AG04450 (cell line): ENCODE results near the gene PARS2. TPM values are rescaled to one million over a fixed set of nuclear protein-coding genes. Genes with fewer than 3 reads are reported as not detected.

Experiments
- CTCF ChIA-PET: fragments of 300-600, 350-600 bp; formaldehyde crosslinking; extraction: SDS; loops from one replicate; lab custom pipeline; 2022; ENCODE audit warnings: antibody characterized with exemption, inconsistent platforms; lab: Charles Lee
- POLR2A ChIA-PET: fragments of 350-600 bp; formaldehyde crosslinking; extraction: SDS; loops from one replicate; lab custom pipeline; 2021; ENCODE audit warnings: antibody characterized with exemption, inconsistent platforms; lab: Yijun Ruan, JAX
- DNase-seq: peaks from one replicate; pipeline ENCODE4 v3.0.0-alpha.2; 2011; ENCODE audit warnings: low read depth, low spot score
- H3K27ac ChIP-seq: one replicate; pipeline ENCODE4 v1.5.1; 2012; ENCODE audit warnings: low read depth, low read length, control low read depth
- H3K27me3 ChIP-seq: one replicate; pipeline ENCODE4 v1.6.0; 2012; ENCODE audit warnings: low read length; ENCODE audit not compliant: control insufficient read depth, insufficient read depth
- H3K4me3 ChIP-seq: 2 replicates; pipeline ENCODE4 v1.5.1; 2011; ENCODE audit warnings: mild to moderate bottlenecking, low read depth, low read length, control low read depth
- H3K9me3 ChIP-seq: 2 replicates; pipeline ENCODE4 v1.5.1; 2012; ENCODE audit warnings: low read length; ENCODE audit not compliant: control insufficient read depth, insufficient read depth
- polyA plus RNA-seq: library from polyadenylated mRNA; depleted of rRNA; stranded (reverse); fragments of >200 nt; gene quantifications from 2 replicates; pipeline ENCODE4 v1.2.3, GENCODE V29; 2011
- TF ChIP-seq, protein P1 (sequence below): IDR thresholded peaks from 2 replicates; pipeline ENCODE4 v1.5.1; 2011; ENCODE audit warnings: low read depth, low read length, control low read depth, inconsistent platforms

The PARS2 gene
- polyA plus RNA-seq, 1 experiment: 4.2 TPM

GRCh38 chr1:54743416-54744226 is 20.7 kb downstream of the PARS2 start:
- CTCF ChIA-PET: no interaction called here
- no peak for DNase-seq
- POLR2A ChIA-PET: no interaction called here

DNA sequence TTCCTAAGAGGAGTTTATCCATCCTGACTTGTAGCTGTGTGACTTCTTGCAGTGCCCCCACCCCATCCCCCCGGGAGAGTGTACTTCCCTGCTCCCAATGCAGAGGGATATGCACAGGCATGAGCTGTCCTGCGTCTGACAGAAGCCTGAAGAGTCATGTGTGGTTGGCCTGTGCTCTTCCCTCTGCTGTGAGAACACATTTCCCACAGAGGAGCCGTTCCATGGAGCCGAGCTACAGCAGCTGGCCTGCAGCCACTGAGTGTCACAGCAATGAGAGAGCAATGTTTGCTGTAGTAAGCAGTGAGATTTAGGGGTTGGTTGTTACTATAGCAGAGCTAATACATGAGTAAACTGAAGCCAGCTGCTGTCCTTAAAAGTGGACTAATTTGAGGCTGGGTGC is 22.0 kb downstream of the PARS2 start:
- DNase-seq: no peak
- H3K27ac ChIP-seq: peak overlapping the region; percentile 21
- TF ChIP-seq, protein P1, sequence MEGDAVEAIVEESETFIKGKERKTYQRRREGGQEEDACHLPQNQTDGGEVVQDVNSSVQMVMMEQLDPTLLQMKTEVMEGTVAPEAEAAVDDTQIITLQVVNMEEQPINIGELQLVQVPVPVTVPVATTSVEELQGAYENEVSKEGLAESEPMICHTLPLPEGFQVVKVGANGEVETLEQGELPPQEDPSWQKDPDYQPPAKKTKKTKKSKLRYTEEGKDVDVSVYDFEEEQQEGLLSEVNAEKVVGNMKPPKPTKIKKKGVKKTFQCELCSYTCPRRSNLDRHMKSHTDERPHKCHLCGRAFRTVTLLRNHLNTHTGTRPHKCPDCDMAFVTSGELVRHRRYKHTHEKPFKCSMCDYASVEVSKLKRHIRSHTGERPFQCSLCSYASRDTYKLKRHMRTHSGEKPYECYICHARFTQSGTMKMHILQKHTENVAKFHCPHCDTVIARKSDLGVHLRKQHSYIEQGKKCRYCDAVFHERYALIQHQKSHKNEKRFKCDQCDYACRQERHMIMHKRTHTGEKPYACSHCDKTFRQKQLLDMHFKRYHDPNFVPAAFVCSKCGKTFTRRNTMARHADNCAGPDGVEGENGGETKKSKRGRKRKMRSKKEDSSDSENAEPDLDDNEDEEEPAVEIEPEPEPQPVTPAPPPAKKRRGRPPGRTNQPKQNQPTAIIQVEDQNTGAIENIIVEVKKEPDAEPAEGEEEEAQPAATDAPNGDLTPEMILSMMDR: no peak
- no peaks in the 10 kb centered on the region for H3K9me3 ChIP-seq
- ChIA-PET CTCF (no interaction called here), POLR2A (interaction anchor here (0.6 kb wide), 1 partner anchor 27 kb away, joined by 3 read pairs; the partner anchor contains the start of gene TTC4)
- H3K27me3 ChIP-seq: no peaks in the 10 kb centered on the region
- H3K4me3 ChIP-seq: no peak overlapping the region

More at GRCh38 chr1:54743416-54744226, 20.7 kb downstream of the PARS2 start:
- Histone ChIP-seq H3K27ac (no peak overlapping the region), H3K9me3 (no peaks in the 10 kb centered on the region), H3K27me3 (peaks cover 3% of the 10 kb centered on the region), H3K4me3 (no peak overlapping the region)
- TF ChIP-seq, protein P1: no peak

DNA sequence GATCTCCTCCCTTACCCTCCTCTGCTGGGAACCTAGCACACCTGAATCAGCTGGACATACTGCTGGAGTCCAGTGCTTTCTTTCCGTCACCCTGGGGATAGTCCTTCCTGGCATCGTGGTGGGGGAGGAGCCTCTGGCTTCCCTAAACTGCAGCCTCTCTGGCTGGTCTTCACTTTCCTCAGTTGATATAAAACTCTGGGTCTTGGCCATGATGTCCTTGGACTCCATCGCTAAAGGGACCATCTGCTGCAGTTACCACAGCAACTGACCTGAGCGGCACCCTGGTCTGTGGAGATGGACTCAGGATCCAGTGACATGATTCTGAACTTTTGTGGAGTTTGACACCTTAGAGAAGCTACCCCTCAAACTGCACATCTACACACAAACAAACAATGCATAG is 22.8 kb downstream of the PARS2 start:
- Histone ChIP-seq H3K9me3 (no peaks in the 10 kb centered on the region), H3K27me3 (no peaks in the 10 kb centered on the region), H3K27ac (no peak overlapping the region), H3K4me3 (no peak overlapping the region)
- POLR2A ChIA-PET: no interaction called here
- TF ChIP-seq, protein P1: no peak
- CTCF ChIA-PET: no interaction called here
- DNase-seq: no peak

DNA sequence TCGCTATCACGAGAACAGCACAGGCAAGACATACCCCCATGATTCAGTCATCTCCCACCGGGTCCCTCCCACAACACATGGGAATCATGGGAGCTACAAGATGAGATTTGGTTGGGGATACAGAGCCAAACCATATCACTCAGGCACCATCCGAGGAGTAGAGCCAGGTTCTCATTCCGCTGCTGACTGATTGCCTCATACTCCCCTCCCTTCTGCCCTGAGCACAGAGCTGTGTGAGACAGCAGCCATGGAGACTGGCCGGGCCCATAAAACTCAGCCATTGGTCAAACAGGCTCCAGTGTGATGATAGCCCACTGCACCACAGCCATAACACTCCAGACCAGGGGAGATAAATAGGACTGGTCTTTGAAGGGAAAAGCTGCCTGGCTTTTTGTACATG is 26.1 kb downstream of the PARS2 start:
- POLR2A ChIA-PET: no interaction called here
- Histone ChIP-seq H3K4me3 (no peak overlapping the region), H3K27ac (no peak overlapping the region), H3K9me3 (no peaks in the 10 kb centered on the region), H3K27me3 (no peaks in the 10 kb centered on the region)
- CTCF ChIA-PET: no interaction called here
- DNase-seq: no peak
- TF ChIP-seq, protein P1: no peak

DNA sequence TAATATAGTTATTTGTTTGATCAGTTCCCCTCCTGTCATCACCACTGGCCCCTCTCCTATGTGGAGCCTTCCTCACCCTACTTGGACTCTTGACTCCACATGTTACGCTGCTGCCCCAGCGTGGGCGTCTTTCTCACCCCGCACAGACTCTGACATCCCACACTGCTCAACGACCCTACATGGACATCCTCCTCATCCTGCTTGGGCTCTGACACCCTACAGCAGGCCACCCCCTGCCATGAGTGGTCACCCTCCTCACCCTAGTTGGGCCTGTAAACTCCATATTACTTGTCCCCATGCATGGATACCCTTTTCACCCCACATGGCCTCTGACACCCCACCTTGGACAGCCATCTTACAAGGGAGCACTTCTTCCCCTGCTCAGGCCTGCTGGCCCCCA is 27.6 kb downstream of the PARS2 start:
- Histone ChIP-seq H3K4me3 (no peak overlapping the region), H3K9me3 (no peaks in the 10 kb centered on the region), H3K27me3 (no peaks in the 10 kb centered on the region), H3K27ac (no peak overlapping the region)
- ChIA-PET POLR2A (no interaction called here), CTCF (no interaction called here)
- DNase-seq: no peak
- TF ChIP-seq, protein P1: no peak
